PC-9 (cell line): ENCODE data around the gene TBC1D22A. TPM values are rescaled to one million over a fixed set of nuclear protein-coding genes. Genes with fewer than 3 reads are reported as not detected.

Source experiments
- BruUV-seq: library from RNA; stranded (reverse); fragments of 400-500 nt; replicated peaks from 2 replicates; lab custom pipeline; 2021; lab: Mats Ljungman, UMichigan
- CTCF ChIA-PET: fragments of 300-600 bp; sonication (Branson Sonifier 250); formaldehyde crosslinking; loops from one replicate; lab custom pipeline; 2022; ENCODE audit warnings: antibody characterized with exemption; lab: Charles Lee
- POLR2A ChIA-PET: fragments of 300-600 bp; sonication (Branson Sonifier 250); formaldehyde crosslinking; loops from one replicate; lab custom pipeline; 2022; ENCODE audit warnings: antibody characterized with exemption; ENCODE audit not compliant: unreplicated experiment; lab: Charles Lee
- DNase-seq, 2 experiments: peaks; one replicate each; pipeline versions ENCODE4 v3.0.0 to v3.0.0-alpha.2; 2015 to 2022; ENCODE audit warnings: mixed read lengths in 1 of 2
- H2AFZ ChIP-seq: fragments of 200-600 bp; sonication (generic); 2 replicates; pipeline ENCODE4 v1.8.1; 2017; ENCODE audit warnings: antibody characterized with exemption
- H3F3A ChIP-seq: fragments of 200-600 bp; sonication (generic); 2 replicates; pipeline ENCODE4 v1.8.1; 2017; ENCODE audit warnings: antibody characterized with exemption, mild to moderate bottlenecking, low read depth; ENCODE audit not compliant: insufficient read depth
- H3K27ac ChIP-seq: fragments of 200-600 bp; sonication (generic); 2 replicates; pipeline ENCODE4 v1.6.1; 2016; ENCODE audit warnings: mixed run types
- H3K27me3 ChIP-seq: fragments of 200-600 bp; sonication (generic); 2 replicates; pipeline ENCODE4 v1.6.1; 2016; ENCODE audit warnings: low read depth, mixed run types; ENCODE audit not compliant: insufficient read depth
- H3K36me3 ChIP-seq: fragments of 200-600 bp; sonication (generic); 2 replicates; pipeline ENCODE4 v1.6.1; 2016; ENCODE audit warnings: low read depth, mixed run types
- H3K4me1 ChIP-seq: fragments of 200-600 bp; sonication (generic); replicated peaks from 2 replicates; pipeline ENCODE4 v1.6.1; 2016; ENCODE audit warnings: mixed run types; ENCODE audit not compliant: insufficient read depth
- H3K4me2 ChIP-seq: fragments of 200-600 bp; sonication (generic); 2 replicates; pipeline ENCODE4 v1.6.1; 2017; ENCODE audit warnings: mixed run types
- H3K4me3 ChIP-seq: fragments of 200-600 bp; sonication (generic); 2 replicates; pipeline ENCODE4 v1.6.1; 2016; ENCODE audit warnings: mixed run types
- H3K79me2 ChIP-seq: fragments of 200-600 bp; sonication (generic); 2 replicates; pipeline ENCODE4 v1.6.1; 2017; ENCODE audit warnings: low read depth, mixed run types
- H3K9me2 ChIP-seq: fragments of 200-600 bp; sonication (generic); 2 replicates; pipeline ENCODE4 v1.8.1; 2017; ENCODE audit warnings: mild to moderate bottlenecking; ENCODE audit not compliant: insufficient read depth
- H3K9me3 ChIP-seq: fragments of 200-600 bp; sonication (generic); 2 replicates; pipeline ENCODE4 v1.8.1; 2016; ENCODE audit warnings: low read depth; ENCODE audit not compliant: insufficient read depth
- H4K20me1 ChIP-seq: fragments of 200-600 bp; sonication (generic); 2 replicates; pipeline ENCODE4 v1.8.1; 2017; ENCODE audit not compliant: insufficient read depth
- CTCF ChIP-seq: fragments of 200-600 bp; sonication (generic); conservative IDR thresholded peaks from 2 replicates; pipeline ENCODE4 v1.6.1; 2017; ENCODE audit warnings: mixed run types, antibody characterized with exemption, mild to moderate bottlenecking, moderate library complexity
- EZH2 ChIP-seq: fragments of 200-600 bp; sonication (generic); IDR thresholded peaks from 2 replicates; pipeline ENCODE4 v1.8.0; 2017; ENCODE audit warnings: antibody characterized with exemption, low read depth
- intact Hi-C: fragments of 100-400 bp; cut with micrococcal nuclease; formaldehyde crosslinking; loops from one replicate; pipeline ENCODE4 v1.10.0; 2022; ENCODE audit not compliant: unreplicated experiment
- total RNA-seq: library from RNA; stranded (reverse); gene quantifications from 2 replicates; pipeline ENCODE4 v1.2.3, GENCODE V29; 2021

Gene TBC1D22A
- total RNA-seq, 1 experiment from 2014 or later = 40.3 TPM

GRCh38 chr22:46929046-46929709 is 166.7 kb downstream of the TBC1D22A start:
- DNase-seq = no peak
- Histone ChIP-seq H4K20me1 (peaks cover 24% of the 10 kb centered on the region; the same call in 1 of the 2 replicates), H3K79me2 (0 out of 2 replicates have a peak, but pooled peaks cover 3% of the 10 kb centered on the region), H2AFZ (no peak overlapping the region), H3F3A (peaks cover 8% of the 10 kb centered on the region; the same call in 1 of the 2 replicates), H3K4me1 (peaks cover 3% of the 10 kb centered on the region), H3K36me3 (no peaks in the 10 kb centered on the region), H3K27ac (no peak overlapping the region), H3K9me3 (no peaks in the 10 kb centered on the region), H3K27me3 (no peaks in the 10 kb centered on the region), H3K4me3 (no peak overlapping the region), H3K9me2 (no peaks in the 10 kb centered on the region), H3K4me2 (no peak overlapping the region)
- CTCF ChIA-PET = no interaction called here
- POLR2A ChIA-PET = no interaction called here
- intact Hi-C loops = no loop called here
- BruUV-seq = no TSS peak
- TF ChIP-seq EZH2 (no peak), CTCF (no peak)

- Histone ChIP-seq H3K9me3 (no peaks in the 10 kb centered on the region), H3K4me3 (no peak overlapping the region), H2AFZ (no peak overlapping the region), H3F3A (peaks cover 14% of the 10 kb centered on the region; the same call in 1 of the 2 replicates), H3K36me3 (no peaks in the 10 kb centered on the region), H3K79me2 (0 out of 2 replicates have a peak, but pooled peaks cover 8% of the 10 kb centered on the region), H3K9me2 (no peaks in the 10 kb centered on the region), H3K27ac (no peak overlapping the region), H4K20me1 (peaks cover 28% of the 10 kb centered on the region), H3K4me1 (peaks cover 9% of the 10 kb centered on the region), H3K27me3 (no peaks in the 10 kb centered on the region), H3K4me2 (no peak overlapping the region)
- TF ChIP-seq EZH2 (no peak), CTCF (no peak)
- no peak for DNase-seq
- ChIA-PET CTCF (no interaction called here), POLR2A (interaction anchor here (0.5 kb wide), 1 partner anchor 32 kb away, joined by 5 read pairs; no protein-coding TSS in a partner anchor)
- no TSS peak for BruUV-seq
- intact Hi-C loops = no loop called here
These were observed 167.3 kb downstream of the TBC1D22A start for GRCh38 chr22:46929710-46930204.

- DNase-seq = no peak
- Histone ChIP-seq H3K79me2 (peaks cover 19% of the 10 kb centered on the region; the same call in 1 of the 2 replicates), H3K9me3 (no peaks in the 10 kb centered on the region), H3K27me3 (no peaks in the 10 kb centered on the region), H3K9me2 (no peaks in the 10 kb centered on the region), H2AFZ (no peak overlapping the region), H4K20me1 (peaks cover 29% of the 10 kb centered on the region), H3K4me1 (peaks cover 22% of the 10 kb centered on the region), H3F3A (peaks cover 18% of the 10 kb centered on the region; the same call in 1 of the 2 replicates), H3K4me3 (no peak overlapping the region), H3K27ac (no peak overlapping the region), H3K36me3 (no peaks in the 10 kb centered on the region), H3K4me2 (no peak overlapping the region)
- no TSS peak for BruUV-seq
- CTCF ChIA-PET = no interaction called here
- POLR2A ChIA-PET = no interaction called here
- intact Hi-C loops = no loop called here
- TF ChIP-seq CTCF (no peak), EZH2 (no peak)
These were observed 169.0 kb downstream of the TBC1D22A start for GRCh38 chr22:46931414-46931813.
